HepG2 (cell line): Measurements from ENCODE around the gene OSR1. TPM values are rescaled to one million over a fixed set of nuclear protein-coding genes. Genes with fewer than 3 reads are reported as not detected.

Source experiments
- ARID3A ChIP-seq: IDR thresholded peaks from 2 replicates; pipeline ENCODE4 v1.6.1; 2012; ENCODE audit warnings: low read depth, low read length, improper control_type of control experiment
- ELF1 ChIP-seq: sonication (generic); formaldehyde crosslinking; IDR thresholded peaks from 2 replicates; pipeline ENCODE4 v1.4.0; 2020; ENCODE audit warnings: missing genetic modification reagents
- KLF16 ChIP-seq, 2 experiments: sonication (generic) in 1 of 2; formaldehyde crosslinking in 1 of 2; IDR thresholded peaks; 2 replicates each; pipeline versions ENCODE4 v1.6.1 to v1.8.0; 2016 to 2023; ENCODE audit warnings: missing genetic modification reagents in 2 of 2, missing compliant biosample characterization in 1 of 2
- ZNF318 ChIP-seq: sonication (generic); formaldehyde crosslinking; IDR thresholded peaks from 2 replicates; pipeline ENCODE4 v1.4.0; 2020; ENCODE audit warnings: mild to moderate bottlenecking, missing genetic modification reagents
- ZNF670 ChIP-seq: sonication (generic); formaldehyde crosslinking; IDR thresholded peaks from 2 replicates; pipeline ENCODE4 v1.8.0; 2022; ENCODE audit warnings: mild to moderate bottlenecking, missing genetic modification reagents, borderline replicate concordance
- polyA plus RNA-seq, 8 experiments: library from polyadenylated mRNA; depleted of rRNA in 3 of 8; stranded (reverse) in 7 of 8; unstranded in 1 of 8; fragments of >200 nt; fragmentation: Illumina TruSeq in 4 of 8; extraction: Trizol in 4 of 8; gene quantifications; 2 replicates each; pipeline versions ENCODE4 v1.2.1 to v1.2.3, GENCODE V29; 2011 to 2016; ENCODE audit warnings: low read depth in 4 of 8, missing spikeins in 1 of 8, mixed read lengths in 1 of 8; ENCODE audit not compliant: insufficient read depth in 1 of 8
- total RNA-seq, 5 experiments: library from RNA; depleted of rRNA; stranded (reverse); fragments of >200 nt; fragmentation: Illumina TruSeq; extraction: Trizol; gene quantifications; 2 replicates each; pipeline ENCODE4 v1.2.3, GENCODE V29; 2016; ENCODE audit warnings: low read depth in 1 of 5
- TF ChIP-seq, protein P1 (sequence below): IDR thresholded peaks from 2 replicates; pipeline ENCODE4 v1.6.1; 2018; ENCODE audit warnings: missing genetic modification reagents, mild to moderate bottlenecking, missing compliant biosample characterization

The OSR1 gene
- total and polyA plus RNA-seq, 2 of the 13 experiments (the other 11 are each of a cell fraction or from before 2014, with no cell fraction given): 0.63 to 1.1 TPM

- TF ChIP-seq ZNF318 (peak; percentile 70; the same call in 1 of the 2 replicates), ARID3A (no peak), ZNF670 (peak; percentile 63; the same call in 1 of the 2 replicates), ELF1 (CRISPR knock-in tag) (no peak), KLF16 (CRISPR knock-in tag; IDR thresholded peaks at IDR 0.05) (peak in 1 of 2 experiments; percentile 42; a peak in 1 of 4 replicates)
- TF ChIP-seq, protein P1, sequence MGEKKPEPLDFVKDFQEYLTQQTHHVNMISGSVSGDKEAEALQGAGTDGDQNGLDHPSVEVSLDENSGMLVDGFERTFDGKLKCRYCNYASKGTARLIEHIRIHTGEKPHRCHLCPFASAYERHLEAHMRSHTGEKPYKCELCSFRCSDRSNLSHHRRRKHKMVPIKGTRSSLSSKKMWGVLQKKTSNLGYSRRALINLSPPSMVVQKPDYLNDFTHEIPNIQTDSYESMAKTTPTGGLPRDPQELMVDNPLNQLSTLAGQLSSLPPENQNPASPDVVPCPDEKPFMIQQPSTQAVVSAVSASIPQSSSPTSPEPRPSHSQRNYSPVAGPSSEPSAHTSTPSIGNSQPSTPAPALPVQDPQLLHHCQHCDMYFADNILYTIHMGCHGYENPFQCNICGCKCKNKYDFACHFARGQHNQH: peak; percentile 59; the same call in 1 of the 2 replicates
- TF ChIP-seq, all 625 proteins: peak for 98
Measured at GRCh38 chr2:19362755-19363473, 4.5 kb upstream of the OSR1 start (continued).
